GM12801 (cell line): Measurements from ENCODE around the gene G6PC1.

ENCODE experiments used
- CTCF ChIP-seq: IDR thresholded peaks from one replicate; pipeline ENCODE4 v1.5.1; 2011; ENCODE audit warnings: control low read depth; ENCODE audit not compliant: insufficient read length; ENCODE audit errors: extremely low read depth

The G6PC1 gene

GRCh38 chr17:42857389-42857788 is 43.2 kb upstream of the G6PC1 start:
- TF ChIP-seq CTCF: no peak

GRCh38 chr17:42865638-42866094 is 34.9 kb upstream of the G6PC1 start:
- no peak for TF ChIP-seq CTCF

- no peak for TF ChIP-seq CTCF
Observed at GRCh38 chr17:42866216-42866615, 34.4 kb upstream of the G6PC1 start.

GRCh38 chr17:42866631-42867575 is 33.7 kb upstream of the G6PC1 start:
- no peak for TF ChIP-seq CTCF

GRCh38 chr17:42868338-42868737 is 32.3 kb upstream of the G6PC1 start:
- no peak for TF ChIP-seq CTCF

- no peak for TF ChIP-seq CTCF
Observed at GRCh38 chr17:42871647-42872046, 29.0 kb upstream of the G6PC1 start.

GRCh38 chr17:42872251-42872965 is 28.2 kb upstream of the G6PC1 start:
- no peak for TF ChIP-seq CTCF
